NCI-H226 (cell line): ENCODE data around the gene GNL2.
A peak's percentile ranks its signal among the peaks of the same experiment; 100 is the strongest.

Source experiments
- DNase-seq: peaks from one replicate; pipeline ENCODE4 v3.0.0-alpha.2; 2015

The GNL2 gene

DNA sequence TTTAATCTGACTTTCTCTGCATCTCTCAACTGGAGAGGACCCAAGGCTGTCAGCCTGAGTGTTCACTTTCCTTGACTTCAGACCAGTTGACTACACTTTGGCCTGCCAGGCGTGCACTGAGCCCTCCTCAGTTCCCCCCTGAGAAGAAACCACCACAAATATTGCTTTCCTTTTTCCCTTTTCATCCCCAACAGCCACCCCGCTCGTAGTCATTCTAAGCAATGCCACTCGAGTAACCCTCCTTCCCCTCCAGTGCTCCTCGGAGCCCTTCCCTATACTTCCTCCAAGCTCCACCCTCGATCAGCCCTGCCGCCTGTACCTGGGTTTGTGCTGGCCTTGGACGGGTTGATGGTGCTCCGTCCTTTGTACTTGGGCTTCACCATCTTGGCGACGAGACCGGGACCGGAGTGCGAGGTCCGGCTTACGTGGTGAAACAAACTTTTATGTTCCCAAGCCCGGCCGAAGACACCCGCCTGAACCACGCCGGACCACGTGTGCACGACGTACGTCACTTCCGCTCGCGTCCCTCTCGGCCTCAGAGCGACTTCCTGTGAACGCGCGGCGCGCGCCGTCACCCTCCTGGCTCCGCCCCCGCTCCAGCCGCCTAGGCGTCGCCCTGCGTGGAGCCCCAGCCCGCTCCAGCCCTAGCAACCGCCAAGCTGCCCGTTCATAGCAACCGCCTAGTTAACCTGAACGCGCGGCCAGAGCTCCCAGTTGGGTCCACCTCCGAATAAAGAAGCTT lies at the start of gene GNL2:
GNL2 (minus strand) TSS at position 498 of the 742 bp plus-strand sequence; CDS start at position 383, 115 bp downstream.
- peak; percentile 94 for DNase-seq

DNA sequence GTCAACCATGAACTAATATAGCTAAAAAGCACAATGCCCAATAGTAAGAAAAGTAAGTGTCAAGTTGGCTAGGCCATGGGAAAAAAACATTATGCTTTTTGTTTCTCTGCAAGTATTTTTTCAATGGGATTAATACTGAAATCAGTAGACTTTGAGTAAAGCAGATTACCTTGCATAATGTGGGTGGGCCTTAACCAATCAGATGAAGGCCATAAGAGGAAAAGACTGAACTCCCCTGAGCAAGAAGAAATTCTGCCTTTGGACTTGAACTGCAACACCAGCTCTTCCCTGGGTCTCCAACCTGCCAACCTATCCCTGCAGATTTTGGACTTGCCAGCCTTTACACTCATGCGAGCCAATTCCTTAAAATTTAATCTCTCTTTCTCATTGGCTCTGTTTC lies 45.3 kb upstream of the GNL2 start:
- DNase-seq: no peak

DNA sequence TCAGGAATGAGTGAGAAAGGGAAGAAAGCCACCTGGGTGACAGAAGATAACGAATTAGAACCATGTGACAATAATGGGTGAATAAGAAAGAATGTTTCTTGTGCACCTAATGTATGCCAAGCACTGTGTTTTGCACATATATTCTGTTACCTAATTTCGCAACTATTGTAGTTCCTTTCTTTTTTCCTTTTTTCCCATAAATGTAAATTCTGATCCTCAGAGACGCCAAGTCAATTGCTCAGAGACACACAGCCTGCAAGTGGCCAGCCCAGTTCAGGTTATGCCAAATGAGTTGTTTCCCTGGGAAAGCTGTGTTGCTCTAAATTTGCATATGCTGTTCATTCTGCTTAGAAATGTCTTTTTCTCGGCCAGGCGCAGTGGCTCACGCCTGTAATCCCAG lies 40.7 kb upstream of the GNL2 start:
- no peak for DNase-seq

DNA sequence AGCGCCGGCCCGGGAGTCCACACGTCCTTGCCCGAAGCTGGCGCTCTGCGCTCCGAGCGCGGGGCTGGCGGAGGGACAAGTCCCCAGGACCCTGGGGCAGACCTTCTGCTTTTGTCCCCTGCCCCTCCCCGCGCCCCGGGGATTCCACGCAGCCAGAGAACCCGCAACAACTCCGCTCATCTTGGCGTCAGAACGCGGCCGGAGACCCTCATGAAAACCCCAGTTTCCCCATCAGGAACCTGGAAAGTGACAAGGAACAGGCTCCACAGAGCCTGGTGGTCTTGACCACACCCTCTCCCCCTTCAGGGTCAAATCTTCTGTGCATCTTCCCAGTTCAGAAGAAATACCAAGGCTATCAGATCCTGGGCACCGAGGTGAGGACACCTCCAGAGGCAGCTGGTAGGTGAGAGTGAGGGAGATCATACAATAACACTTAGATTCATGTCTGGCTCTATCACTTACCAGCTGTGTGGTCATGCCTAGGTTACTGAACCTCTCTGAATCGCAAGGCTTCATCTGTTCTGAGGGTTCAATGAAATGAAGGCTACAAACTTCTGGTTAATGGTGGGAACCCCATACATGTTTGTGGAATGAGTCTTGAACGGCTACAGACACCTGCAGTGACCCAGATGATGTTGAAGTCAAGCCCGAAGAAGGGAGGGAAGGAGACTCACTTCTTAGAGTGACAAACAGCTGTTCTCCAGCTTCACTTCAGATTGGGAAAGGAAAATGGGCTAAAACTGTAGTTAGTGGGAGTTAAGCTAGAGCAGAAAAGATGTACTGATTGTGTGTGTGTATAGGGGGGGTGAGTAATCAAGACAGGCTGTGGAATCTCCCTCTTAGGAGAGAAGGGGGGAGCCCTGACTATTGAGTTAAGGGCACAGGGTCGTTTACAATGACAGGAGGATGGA lies 39.5 kb upstream of the GNL2 start:
- no peak for DNase-seq

DNA sequence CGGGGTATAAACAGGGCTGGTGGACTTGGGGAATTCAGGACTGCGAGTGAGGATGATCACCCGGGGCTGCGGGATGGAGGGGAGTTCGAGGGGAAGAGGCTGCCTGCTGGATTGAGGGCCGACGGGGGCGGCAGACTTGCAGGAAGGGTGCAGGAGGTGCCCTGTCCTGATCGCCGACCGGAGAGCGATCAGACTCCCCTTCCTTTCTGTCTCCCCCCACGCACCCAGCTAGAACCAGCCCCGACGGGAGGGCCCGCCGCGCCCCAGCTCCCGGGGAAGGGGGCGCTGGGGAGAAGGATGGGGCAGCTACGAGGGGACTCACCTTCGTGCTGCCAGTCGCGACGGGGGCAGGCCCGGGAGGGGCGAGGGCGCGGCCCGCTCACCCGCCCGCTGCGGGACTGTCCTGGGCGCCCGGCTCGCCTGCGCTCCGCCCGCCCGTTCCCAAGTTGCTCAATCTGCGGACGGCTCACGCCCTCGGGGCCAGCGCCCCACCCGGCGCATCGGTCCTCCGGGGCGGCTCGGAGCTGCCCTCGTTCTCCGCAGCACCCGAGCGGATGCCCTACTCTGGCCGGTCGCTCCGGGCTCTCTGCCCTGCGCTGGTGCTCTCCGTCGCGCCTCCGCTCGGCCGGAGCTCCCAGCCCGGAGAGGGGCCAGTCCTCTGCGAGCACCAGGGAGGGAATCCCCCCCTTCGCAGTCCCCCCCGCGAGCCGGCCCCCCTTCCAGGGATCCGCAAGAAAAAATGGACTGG lies 38.7 kb upstream of the GNL2 start, which contains the start of gene RSPO1:
RSPO1 (minus strand) TSS at position 649 of the 748 bp plus-strand sequence. CDS start 5,231 bp downstream, outside the sequence.
- DNase-seq: no peak

DNA sequence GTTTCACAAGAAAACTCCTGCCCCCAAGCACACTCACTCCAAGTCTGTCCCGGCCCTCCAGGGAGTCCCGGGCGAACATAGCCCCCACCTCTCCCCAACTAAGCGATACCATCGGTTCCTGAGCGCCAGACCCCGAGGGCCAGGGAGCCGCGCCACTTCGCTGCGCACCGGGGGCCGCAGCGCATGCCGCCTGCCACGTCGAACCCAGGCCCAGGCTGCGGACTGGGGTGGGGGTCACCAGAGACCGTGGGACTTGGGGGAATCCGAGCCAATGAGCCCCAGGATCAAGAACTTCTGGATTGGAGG lies 38.2 kb upstream of the GNL2 start:
- no peak for DNase-seq

DNA sequence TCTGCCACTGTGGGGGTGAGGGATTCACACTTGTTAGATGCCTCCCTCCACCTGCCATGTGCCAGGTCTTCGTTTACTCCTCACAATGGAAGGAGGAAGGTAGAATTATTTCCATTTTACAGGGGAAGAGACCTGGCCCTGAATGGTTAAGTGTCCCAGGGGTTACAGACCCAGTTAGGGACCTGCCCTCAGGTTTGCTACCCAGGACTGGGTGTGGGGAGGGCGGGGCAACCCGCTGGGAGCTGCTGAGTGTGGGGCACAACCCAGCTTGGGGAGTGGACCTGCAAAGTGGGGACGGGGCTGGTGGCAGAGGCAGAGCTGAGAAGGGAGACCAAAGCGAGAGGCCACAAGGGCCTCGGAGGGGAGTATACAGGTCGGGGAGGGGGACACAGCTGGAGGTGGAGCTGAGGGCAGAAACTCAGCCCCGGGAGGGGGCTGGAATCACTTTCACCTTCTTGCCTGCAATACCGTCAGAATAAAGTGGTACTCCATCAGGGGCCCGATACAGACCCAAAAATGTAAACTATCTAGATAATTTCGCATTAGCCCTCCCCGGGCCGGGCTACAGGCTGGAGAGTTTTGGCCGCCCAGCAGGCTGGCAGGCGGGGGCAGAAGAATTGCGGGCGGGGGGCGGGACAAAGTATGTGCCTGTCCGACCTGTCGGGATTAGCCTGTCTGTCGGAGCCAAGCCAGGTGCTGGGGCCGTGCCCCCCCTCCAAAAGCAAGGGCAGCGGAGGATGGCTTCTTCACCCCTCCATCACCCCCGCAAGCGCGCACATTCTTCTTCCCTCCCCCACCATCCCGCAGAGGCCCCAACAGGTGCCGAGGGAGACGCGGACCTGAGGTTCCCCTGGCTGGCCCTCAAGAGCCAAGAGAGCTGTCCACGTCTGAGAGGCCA lies 37.6 kb upstream of the GNL2 start:
- no peak for DNase-seq

DNA sequence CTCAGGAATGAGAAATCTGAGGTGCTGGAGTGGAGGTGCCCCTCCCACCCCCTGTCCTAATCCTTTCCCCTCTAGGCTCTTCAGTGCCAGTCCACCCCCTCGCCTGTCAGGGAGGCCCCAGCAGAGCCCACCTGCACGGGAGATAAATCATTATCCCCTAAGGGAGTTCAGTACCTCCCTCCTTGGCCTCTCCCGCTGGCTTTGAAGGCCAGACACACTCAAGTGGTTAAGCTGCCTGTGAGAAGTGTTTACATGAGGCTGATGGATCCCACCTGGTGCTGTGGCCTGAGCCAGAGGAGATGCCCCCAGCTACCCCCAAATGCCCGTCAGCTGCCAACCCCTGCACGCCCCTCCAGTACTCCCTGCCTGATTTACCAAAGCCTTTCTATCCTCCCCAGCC lies 35.3 kb upstream of the GNL2 start:
- no peak for DNase-seq

DNA sequence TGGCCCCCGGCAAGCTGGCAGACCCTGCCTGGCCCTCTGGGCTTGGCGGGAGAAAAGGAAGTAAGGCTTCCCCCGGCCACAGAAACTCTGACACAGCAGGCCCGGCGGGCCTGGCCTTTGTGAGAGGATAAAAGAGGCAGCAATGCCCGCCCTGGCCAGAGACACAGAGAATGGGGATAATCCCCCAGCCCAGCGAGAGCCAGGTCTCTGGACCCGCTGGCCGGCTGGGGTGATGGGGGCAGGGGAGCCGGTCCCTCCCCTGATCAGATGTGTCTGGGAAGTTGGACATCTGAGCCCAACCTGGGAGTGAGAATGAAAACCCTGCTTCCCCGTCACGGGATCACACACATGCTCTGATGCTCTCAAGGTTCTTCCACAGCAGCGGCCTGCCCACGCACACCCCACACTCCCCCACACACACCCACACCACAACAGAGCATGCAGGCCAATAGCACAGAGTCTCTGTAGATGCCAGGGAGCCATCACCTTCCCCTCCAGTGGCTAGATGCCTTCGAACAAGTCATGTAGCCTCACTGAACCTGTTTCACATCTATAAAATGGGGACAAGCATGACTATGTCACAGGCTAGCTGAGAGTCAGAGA lies 34.8 kb upstream of the GNL2 start:
- DNase-seq: no peak

DNA sequence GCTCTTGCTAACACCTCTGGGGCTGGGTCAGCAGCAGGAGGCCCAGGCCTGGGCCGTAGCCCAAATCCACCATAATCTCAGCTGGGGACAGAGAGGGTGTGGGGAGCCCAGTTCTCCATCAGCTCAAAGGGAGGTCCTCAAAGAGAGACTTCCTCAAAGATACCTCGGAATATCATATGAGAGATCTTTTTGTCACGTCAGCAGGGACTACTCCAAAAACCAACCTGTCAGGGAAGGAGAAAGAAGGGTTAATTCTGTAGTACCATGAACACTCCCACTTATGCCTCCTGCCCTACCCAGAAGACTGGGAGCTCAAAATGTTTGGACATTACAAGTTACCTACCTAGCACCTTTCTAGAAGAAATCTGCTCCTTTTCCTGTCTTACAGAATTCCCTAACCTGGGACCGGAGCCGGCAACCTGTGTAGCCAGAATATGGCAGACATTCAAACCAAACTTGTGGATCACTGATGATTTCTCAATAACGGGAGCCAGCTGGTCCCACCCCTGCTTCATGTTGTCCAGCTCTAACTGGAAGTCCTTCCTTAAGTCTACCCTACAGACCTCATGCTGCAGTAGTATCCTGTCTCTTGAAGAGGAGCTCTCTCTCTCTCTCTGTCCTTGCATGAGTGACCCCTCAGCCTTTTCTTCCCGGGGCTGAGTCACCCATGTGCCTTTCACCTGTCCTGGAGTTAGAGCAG lies 34.1 kb upstream of the GNL2 start:
- DNase-seq: no peak

DNA sequence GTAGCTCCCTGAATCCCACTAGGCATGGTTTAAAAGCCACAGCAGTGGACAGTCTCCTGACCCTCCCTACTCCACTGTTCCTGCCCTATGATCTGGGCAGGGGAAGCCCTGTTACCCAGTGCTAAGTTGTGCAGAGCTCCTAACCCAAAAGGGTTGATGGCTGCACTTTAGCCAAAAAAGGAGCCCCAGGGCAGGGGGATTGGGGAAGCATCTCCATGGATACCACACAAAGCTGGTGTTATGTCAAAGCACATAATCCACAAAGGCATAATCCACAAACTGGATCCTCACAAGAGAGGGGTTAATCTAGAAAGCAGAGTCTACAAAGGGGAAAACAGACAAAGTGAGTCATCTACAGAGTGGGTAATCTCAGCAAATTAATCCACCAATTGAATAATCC lies 33.3 kb upstream of the GNL2 start:
- no peak for DNase-seq

DNA sequence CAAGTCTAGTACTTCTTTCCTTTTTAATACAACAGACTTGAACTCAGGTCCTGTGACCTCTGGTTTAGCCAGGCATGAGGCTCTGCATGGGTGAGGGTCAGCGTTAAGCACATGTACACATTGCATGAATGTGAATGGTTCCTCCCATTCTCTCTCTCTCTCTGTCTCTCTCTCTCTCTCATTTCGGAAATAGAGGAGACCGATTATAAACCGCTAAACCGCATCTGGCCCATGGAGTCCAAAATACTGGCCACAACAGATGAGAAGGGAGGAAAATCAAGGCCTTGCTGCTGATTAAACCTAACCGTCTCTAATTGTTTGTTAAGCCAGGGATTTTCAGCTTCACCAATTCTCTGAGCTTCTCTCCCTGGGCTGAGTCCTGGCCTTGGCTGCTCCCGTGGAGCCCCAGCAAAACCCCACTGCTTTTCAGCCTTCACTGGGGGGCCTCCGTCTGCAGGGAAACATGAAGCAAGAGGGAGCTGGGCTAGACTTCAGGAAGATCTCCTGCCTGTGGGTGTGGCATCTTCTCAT lies 32.4 kb upstream of the GNL2 start:
- DNase-seq: no peak

DNA sequence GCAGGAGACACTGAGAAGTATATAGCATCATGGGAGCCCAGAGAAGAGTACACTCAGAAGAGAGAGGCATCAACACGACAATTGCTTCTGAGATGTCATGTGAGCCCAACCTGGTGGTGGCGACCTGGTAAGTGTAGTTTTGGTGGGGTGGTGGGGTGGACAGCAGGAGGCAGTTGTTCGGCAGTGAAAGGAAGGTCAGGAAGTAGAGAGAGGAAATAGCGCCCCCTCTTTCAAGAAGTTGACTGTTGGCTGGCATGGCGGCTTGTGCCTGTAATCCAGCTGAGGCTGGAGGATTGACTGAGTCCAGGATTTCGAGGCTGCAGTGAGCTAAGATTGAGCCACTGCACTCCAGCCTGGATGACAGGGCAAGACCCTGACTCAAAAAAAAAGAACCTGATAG lies 26.4 kb upstream of the GNL2 start:
- DNase-seq: no peak

DNA sequence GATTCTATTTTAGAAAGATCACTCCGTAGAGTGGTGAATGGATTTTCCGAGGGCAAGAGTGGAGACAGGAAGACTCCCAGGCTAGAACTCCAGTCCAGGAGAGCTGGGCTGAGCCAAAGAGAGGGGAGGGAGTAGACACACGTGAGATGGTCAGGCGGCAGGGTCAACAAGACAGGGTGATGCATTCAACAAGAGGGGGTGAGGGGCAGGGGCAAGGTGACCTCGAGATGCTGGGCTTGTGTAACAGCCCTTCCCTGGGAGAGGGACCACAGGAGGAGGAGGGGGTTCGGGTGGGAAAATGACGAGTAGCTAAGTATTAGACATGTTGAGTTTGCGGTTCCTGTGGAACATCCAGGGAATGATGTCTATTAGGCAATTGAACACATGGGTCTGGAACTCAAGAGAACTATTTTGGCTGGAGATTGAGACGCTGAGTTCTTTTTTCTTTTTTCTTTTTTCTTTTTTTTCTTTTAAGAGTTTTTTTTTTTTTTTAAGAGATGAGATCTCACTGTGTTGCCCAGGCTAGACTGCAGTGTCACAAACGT lies 25.7 kb upstream of the GNL2 start:
- no peak for DNase-seq

DNA sequence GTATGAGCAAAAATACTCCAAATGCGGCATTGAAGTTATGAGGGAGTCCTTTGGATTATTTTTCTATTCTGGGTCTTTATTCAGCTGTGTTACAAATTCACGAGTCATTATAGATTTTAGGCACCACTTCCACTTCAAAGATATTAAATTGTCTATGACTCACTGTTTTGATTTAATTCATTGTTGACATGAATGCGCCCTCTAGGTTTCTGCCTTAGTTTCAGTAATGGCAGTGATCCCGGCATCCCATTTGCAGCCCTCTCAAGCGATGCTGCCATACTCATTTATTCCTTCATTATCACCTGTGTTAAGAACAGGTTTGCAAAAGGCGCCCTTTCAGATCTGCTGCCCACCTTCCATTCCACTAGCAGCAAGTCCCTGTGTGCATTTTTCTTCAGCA lies 25.0 kb upstream of the GNL2 start:
- DNase-seq: no peak

DNA sequence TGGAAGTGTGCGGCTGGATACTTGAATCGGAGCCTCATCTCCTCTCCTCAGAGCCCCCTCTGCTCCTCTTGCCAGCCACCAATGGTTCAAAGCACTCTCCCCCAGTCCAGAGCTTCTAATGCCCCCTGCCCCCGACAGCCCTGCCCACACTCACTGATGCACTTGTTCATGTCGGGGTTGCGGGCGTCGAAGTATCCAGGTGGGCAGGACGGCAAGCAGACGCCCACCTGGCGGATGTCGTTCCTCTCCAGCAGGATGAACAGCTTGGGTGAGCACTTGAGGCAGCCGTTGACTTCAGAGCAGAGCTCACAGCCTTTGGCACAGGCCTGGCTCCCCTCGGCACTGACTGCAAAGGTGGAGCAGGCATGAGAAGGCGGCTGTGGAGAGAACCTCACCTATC lies 20.6 kb upstream of the GNL2 start:
- DNase-seq: no peak

DNA sequence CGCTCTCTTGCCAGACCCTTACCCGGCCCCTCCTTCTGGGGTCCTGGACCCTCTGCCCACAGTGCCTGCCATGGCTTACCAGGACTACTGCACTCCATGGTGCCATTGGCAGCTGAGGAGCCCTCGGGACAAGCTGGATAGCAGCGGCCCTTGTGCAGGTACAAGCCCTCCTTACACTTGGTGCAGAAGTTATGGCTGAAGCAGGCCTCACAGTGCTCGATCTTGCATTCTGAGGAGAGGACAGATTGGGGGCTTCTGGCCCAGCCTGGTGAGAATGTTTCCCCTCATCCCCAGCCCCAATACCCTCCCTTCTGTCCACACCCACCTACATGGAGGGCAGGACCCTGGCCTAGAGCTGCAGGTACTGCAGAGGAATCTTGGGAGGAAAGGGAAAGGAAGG lies 18.4 kb upstream of the GNL2 start:
- DNase-seq: no peak

DNA sequence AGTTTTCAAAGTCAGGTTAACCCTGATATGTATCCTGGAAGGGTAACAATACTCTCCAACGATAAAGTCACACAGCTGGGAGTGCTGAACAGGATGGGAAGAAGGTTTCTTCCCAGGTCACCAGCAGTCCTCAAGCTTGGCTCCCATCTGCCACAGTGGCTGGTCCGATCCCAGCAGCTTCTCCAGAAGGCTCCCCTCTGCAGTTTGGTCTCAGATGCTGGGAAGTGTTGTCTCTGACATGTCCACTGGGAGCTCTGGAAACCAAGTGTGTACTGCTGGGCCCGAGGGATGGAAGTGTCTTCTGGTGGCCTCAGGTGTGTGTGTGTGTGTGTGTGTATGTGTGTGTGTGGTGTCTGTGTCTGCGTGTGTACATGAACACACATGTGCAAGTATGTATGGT lies 16.4 kb upstream of the GNL2 start:
- DNase-seq: no peak

DNA sequence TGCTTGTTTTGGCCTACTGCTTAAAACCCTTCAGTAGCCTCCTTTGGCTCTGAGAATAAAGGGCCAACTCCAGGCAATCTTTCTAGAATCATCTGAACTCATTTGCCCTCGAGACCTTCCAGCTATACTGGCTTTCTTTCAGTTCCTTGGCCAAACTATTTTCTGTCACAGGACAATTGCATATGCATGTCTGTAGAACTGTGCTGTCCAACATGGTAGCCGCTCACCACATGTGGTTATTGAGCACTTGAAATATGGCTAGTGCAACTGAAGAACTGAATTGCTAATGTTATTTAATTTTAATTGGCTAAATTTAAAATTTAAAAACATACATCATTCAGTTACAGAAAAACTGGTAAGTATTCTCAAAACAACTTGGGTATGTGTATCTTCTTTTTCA lies 14.3 kb upstream of the GNL2 start:
- DNase-seq: no peak

DNA sequence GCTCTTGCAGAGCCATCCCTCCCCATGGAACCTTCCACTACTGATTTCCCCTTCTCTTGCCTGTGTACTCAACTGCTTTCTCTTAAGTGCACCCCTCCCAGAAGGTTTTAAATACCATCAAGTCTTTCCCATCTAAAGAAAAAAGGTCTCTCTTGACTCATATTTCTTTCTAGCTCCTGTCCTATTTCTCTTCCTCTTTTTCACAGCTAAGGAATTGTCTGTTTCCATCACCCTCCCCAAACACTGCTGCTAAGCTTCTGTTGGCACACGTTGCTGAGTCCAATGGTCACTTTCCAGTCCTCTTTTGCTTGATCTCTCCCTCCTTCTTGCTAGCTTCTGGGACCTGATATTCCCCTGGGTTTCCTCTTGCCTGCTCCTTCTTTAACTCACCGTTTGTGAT lies 13.3 kb upstream of the GNL2 start:
- no peak for DNase-seq
